Thyroid gland (tissue), 4 donors: Measurements from ENCODE around the gene TAS2R38. TPM values are rescaled to one million over a fixed set of nuclear protein-coding genes. Genes with fewer than 3 reads are reported as not detected.
"Not testable (repeated sequence)": the region's sequence is repeated elsewhere in the genome, so short reads cannot be mapped to it uniquely, and the experiment has no call there.

Experiments
- DNase-seq, 2 donors: peaks; one replicate each; pipeline ENCODE4 v3.0.0-alpha.2; 2019
- H3K27ac ChIP-seq, 3 donors: fragments of 200-600 bp; sonication (generic); 1 replicate in 2 of 3; 2 replicates in 1 of 3; pipeline ENCODE4 v1.5.1; 2016 to 2019; ENCODE audit warnings: mild to moderate bottlenecking in 1 of 3, moderate library complexity in 1 of 3
- H3K27me3 ChIP-seq: fragments of 200-600 bp; sonication (generic); one replicate; pipeline ENCODE4 v1.5.1; 2019
- H3K36me3 ChIP-seq, 2 donors: fragments of 200-600 bp; sonication (generic); one replicate each; pipeline ENCODE4 v1.5.1; 2016 to 2019
- H3K4me1 ChIP-seq, 2 donors: fragments of 200-600 bp; sonication (generic); one replicate each; pipeline ENCODE4 v1.5.1; 2017 to 2019
- H3K4me3 ChIP-seq, 3 donors: fragments of 200-600 bp; sonication (generic); replicated peaks in 1 of 3; 1 replicate in 2 of 3; 2 replicates in 1 of 3; pipeline ENCODE4 v1.5.1; 2016; ENCODE audit warnings: mild to moderate bottlenecking in 1 of 3
- H3K9me3 ChIP-seq: fragments of 200-600 bp; sonication (generic); one replicate; pipeline ENCODE4 v1.5.1; 2017
- CTCF ChIP-seq, 6 experiments: fragments of 200-600 bp in 3 of 6; fragments of 450-650 bp in 3 of 6; sonication (generic) in 3 of 6; IDR thresholded peaks; one replicate each; pipeline ENCODE4 v1.5.1; 2016 to 2019; ENCODE audit warnings: antibody characterized with exemption in 6 of 6, mild to moderate bottlenecking in 2 of 6, inconsistent platforms in 1 of 6, moderate library complexity in 1 of 6
- POLR2A ChIP-seq, 2 donors: fragments of 450-650 bp; IDR thresholded peaks; one replicate each; pipeline ENCODE4 v1.6.1; 2017; ENCODE audit warnings: antibody characterized with exemption in 2 of 2, mild to moderate bottlenecking in 2 of 2, moderate library complexity in 1 of 2
- WGBS, 2 donors: methylation state at CpG; one replicate each; pipeline ENCODE4 v1.1.5; 2017; 5-methylcytosine and 5-hydroxymethylcytosine counted together
- intact Hi-C: fragments of 100-400 bp; cut with DNase I; formaldehyde crosslinking; loops from one replicate; pipeline ENCODE4 v1.15.1; 2023
- total RNA-seq, 4 donors: library from RNA; depleted of rRNA; stranded (reverse); fragments of >200 nt; gene quantifications; one replicate each; pipeline ENCODE4 v1.2.3, GENCODE V29; 2016

The TAS2R38 gene
- total RNA-seq, 4 donors from 2014 or later: not detected

- Histone ChIP-seq H3K4me3 (no peak overlapping the region), H3K4me1 (no peaks in the 10 kb centered on the region), H3K36me3 (no peaks in the 10 kb centered on the region), H3K27ac (no peak overlapping the region), H3K9me3 (no peaks in the 10 kb centered on the region), H3K27me3 (no peaks in the 10 kb centered on the region)
- intact Hi-C loops: no loop called here
- WGBS, 2 donors: 71 to 84% methylated on average over 2 of the region's 2 CpGs
- no peak for TF ChIP-seq CTCF (IDR thresholded peaks at IDR 0.05)
- TF ChIP-seq POLR2A (IDR thresholded peaks at IDR 0.05): no peak
- DNase-seq: no peak
Observed at GRCh38 chr7:141990011-141990725, 16.6 kb upstream of the TAS2R38 start.

GRCh38 chr7:141987803-141988202 is 14.2 kb upstream of the TAS2R38 start:
- H3K36me3 ChIP-seq, H3K27me3 ChIP-seq, DNase-seq, H3K4me3 ChIP-seq, intact Hi-C loops, H3K9me3 ChIP-seq, H3K27ac ChIP-seq, H3K4me1 ChIP-seq: not testable (repeated sequence)
- WGBS, 2 donors: 93 to 95% methylated on average over 4 of the region's 4 CpGs

GRCh38 chr7:141986923-141987322 is 13.3 kb upstream of the TAS2R38 start:
- TF ChIP-seq CTCF (IDR thresholded peaks at IDR 0.05): no peak
- TF ChIP-seq POLR2A (IDR thresholded peaks at IDR 0.05): no peak
- DNase-seq: no peak
- H3K27ac ChIP-seq: no peak overlapping the region
- no peaks in the 10 kb centered on the region for H3K4me1 ChIP-seq
- no peak overlapping the region for H3K4me3 ChIP-seq
- intact Hi-C loops: no loop called here
- H3K36me3 ChIP-seq: no peaks in the 10 kb centered on the region
- WGBS, 2 donors: 81 to 88% methylated on average over 2 of the region's 2 CpGs
- no peaks in the 10 kb centered on the region for H3K27me3 ChIP-seq
- H3K9me3 ChIP-seq: no peaks in the 10 kb centered on the region

- 94 to 96% methylated on average over 5 to 11 of the region's 13 CpGs for WGBS, 2 donors
- H3K27ac ChIP-seq, H3K27me3 ChIP-seq, DNase-seq, H3K9me3 ChIP-seq, H3K4me1 ChIP-seq, H3K4me3 ChIP-seq, intact Hi-C loops, H3K36me3 ChIP-seq: not testable (repeated sequence)
Observed at GRCh38 chr7:141985926-141986325, 12.4 kb upstream of the TAS2R38 start.

- intact Hi-C loops: loop anchor here (5.0 kb wide), 1 partner anchor 208 kb away; no protein-coding TSS in a partner anchor
- TF ChIP-seq CTCF (IDR thresholded peaks at IDR 0.05) (no peak), POLR2A (IDR thresholded peaks at IDR 0.05) (no peak)
- H3K36me3 ChIP-seq: no peaks in the 10 kb centered on the region
- H3K9me3 ChIP-seq: no peaks in the 10 kb centered on the region
- H3K4me3 ChIP-seq: no peak overlapping the region
- no peaks in the 10 kb centered on the region for H3K27me3 ChIP-seq
- WGBS, 2 donors: 76 to 86% methylated on average over 2 of the region's 2 CpGs
- peaks cover 0 to 4% of the 10 kb centered on the region in 2 donors for H3K4me1 ChIP-seq
- DNase-seq: no peak
- no peak overlapping the region for H3K27ac ChIP-seq
Observed at GRCh38 chr7:141979568-141979967, 6.0 kb upstream of the TAS2R38 start.

GRCh38 chr7:141978351-141978750 is 4.8 kb upstream of the TAS2R38 start:
- Histone ChIP-seq H3K27me3 (no peaks in the 10 kb centered on the region), H3K9me3 (no peaks in the 10 kb centered on the region), H3K27ac (no peak overlapping the region), H3K4me3 (no peak overlapping the region), H3K4me1 (peaks cover 0 to 4% of the 10 kb centered on the region in 2 donors), H3K36me3 (no peaks in the 10 kb centered on the region)
- WGBS, 2 donors: 73 to 76% methylated on average over 1 of the region's 1 CpG
- no peak for DNase-seq
- intact Hi-C loops: loop anchor here (5.0 kb wide), 1 partner anchor 209 kb away; no protein-coding TSS in a partner anchor
- TF ChIP-seq POLR2A (IDR thresholded peaks at IDR 0.05): no peak
- no peak for TF ChIP-seq CTCF (IDR thresholded peaks at IDR 0.05)
